Upper lobe of left lung (tissue), 4 donors: ENCODE results near the gene SIGLEC5.

ENCODE experiments used
- CTCF ChIP-seq, 6 experiments: fragments of 450-650 bp in 4 of 6; fragments of 200-600 bp in 2 of 6; sonication (generic) in 2 of 6; IDR thresholded peaks; one replicate each; pipeline ENCODE4 v1.5.1; 2016 to 2019; ENCODE audit warnings: antibody characterized with exemption in 6 of 6
- EP300 ChIP-seq, 4 donors: sonication (generic); formaldehyde crosslinking; IDR thresholded peaks; one replicate each; pipeline ENCODE4 v1.5.1; 2017; ENCODE audit warnings: antibody characterized with exemption in 4 of 4, control low read depth in 2 of 4

GRCh38 chr19:51640386-51640785, 10.2 kb upstream of the SIGLEC5 start:
- TF ChIP-seq CTCF (IDR thresholded peaks at IDR 0.05) (no peak), EP300 (IDR thresholded peaks at IDR 0.05) (no peak)
